Upper lobe of left lung (tissue), 6 donors: ENCODE measurements around the gene TNFRSF14. TPM values are rescaled to one million over a fixed set of nuclear protein-coding genes. Genes with fewer than 3 reads are reported as not detected.

Experiments used
- ATAC-seq, 2 donors: fragments of 200-7000 bp; cut with Tn5 transposase; one replicate each; pipeline ENCODE4 v1.9.1; 2022; ENCODE audit warnings: mild to moderate bottlenecking in 2 of 2, moderate library complexity in 2 of 2; ENCODE audit not compliant: low FRiP score in 2 of 2
- DNase-seq, 2 donors: peaks; one replicate each; pipeline ENCODE4 v3.0.0-alpha.2; 2019 to 2020
- H3K27ac ChIP-seq, 4 donors: fragments of 200-600 bp; sonication (generic); one replicate each; pipeline ENCODE4 v1.5.1; 2016 to 2019
- H3K27me3 ChIP-seq, 4 donors: fragments of 200-600 bp; sonication (generic); one replicate each; pipeline ENCODE4 v1.5.1; 2017 to 2019
- H3K36me3 ChIP-seq, 4 donors: fragments of 200-600 bp; sonication (generic); one replicate each; pipeline ENCODE4 v1.5.1; 2016 to 2019
- H3K4me1 ChIP-seq, 4 donors: fragments of 200-600 bp; sonication (generic); one replicate each; pipeline ENCODE4 v1.5.1; 2018 to 2019
- H3K4me3 ChIP-seq, 4 donors: fragments of 200-600 bp; sonication (generic); one replicate each; pipeline ENCODE4 v1.5.1; 2017 to 2019; ENCODE audit warnings: mild to moderate bottlenecking in 2 of 4, moderate library complexity in 1 of 4
- H3K9me3 ChIP-seq, 4 donors: fragments of 200-600 bp; sonication (generic); one replicate each; pipeline ENCODE4 v1.5.1; 2018 to 2019
- EP300 ChIP-seq, 4 donors: sonication (generic); formaldehyde crosslinking; IDR thresholded peaks; one replicate each; pipeline ENCODE4 v1.5.1; 2017; ENCODE audit warnings: antibody characterized with exemption in 4 of 4, control low read depth in 2 of 4
- POLR2A ChIP-seq, 4 donors: fragments of 450-650 bp; IDR thresholded peaks; one replicate each; pipeline ENCODE4 v1.5.1; 2016 to 2017; ENCODE audit warnings: antibody characterized with exemption in 4 of 4, mild to moderate bottlenecking in 2 of 4
- POLR2AphosphoS5 ChIP-seq, 2 donors: sonication (generic); formaldehyde crosslinking; IDR thresholded peaks; one replicate each; pipeline ENCODE4 v1.5.1; 2017; ENCODE audit warnings: antibody characterized with exemption in 2 of 2
- WGBS, 2 donors: methylation state at CpG; one replicate each; pipeline ENCODE4 v1.1.5; 2017 to 2018; 5-methylcytosine and 5-hydroxymethylcytosine counted together
- total RNA-seq, 6 donors: library from RNA; depleted of rRNA in 4 of 6; stranded (reverse); fragments of >200 nt in 4 of 6; gene quantifications; one replicate each; pipeline versions ENCODE4 v1.1.0 to v1.2.1, GENCODE V29; 2016 to 2021
- TF ChIP-seq, protein P1 (sequence below), 6 experiments: fragments of 450-650 bp in 4 of 6; fragments of 200-600 bp in 2 of 6; sonication (generic) in 2 of 6; IDR thresholded peaks; one replicate each; pipeline ENCODE4 v1.5.1; 2016 to 2019; ENCODE audit warnings: antibody characterized with exemption in 6 of 6
- donor health status: DM: no; HTN: no; CAD: no; lungs with moderate emphysema.
- donor health status: DM: no; HTN: yes; CAD: no; lungs with severe emphysema.

TNFRSF14 gene
- total RNA-seq, 6 donors from 2014 or later = 61.1 to 641 (median 147) TPM

DNA sequence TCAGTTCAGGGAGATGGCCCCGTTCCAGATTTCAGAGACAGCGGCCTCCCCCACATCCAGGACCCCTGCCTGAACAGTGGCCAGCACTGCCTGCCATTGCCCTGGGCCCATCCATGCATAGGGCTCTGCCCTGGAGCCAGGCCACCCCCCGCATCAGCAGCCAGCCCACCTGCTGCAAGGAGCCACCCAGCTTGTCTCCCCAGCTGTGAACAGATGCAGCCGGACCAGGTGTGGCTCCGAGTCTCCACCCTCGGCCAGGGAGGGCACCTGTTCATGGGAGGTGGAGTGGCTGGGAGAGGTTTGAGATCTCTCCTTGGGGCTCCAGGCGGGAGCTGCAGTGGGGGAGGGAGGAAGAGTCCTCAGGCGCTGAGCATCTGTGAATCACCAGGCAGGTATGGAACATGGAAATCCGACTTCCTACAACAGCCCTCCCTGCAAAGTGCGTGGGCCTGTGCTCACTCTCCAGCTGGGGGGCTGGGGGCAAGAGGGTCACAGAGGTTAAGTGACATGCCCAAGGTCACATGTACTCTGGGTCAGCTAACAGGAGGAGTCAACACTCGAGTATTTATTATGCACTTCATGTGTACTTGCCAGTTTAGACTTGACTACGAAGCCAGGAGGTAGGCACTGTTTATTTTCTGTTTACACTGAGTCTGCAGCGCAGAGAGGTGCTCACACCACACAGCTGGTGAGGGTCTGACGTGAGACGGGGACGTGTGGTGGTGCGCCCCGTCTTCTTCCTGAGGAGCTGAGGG lies 21.3 kb upstream of the TNFRSF14 start:
- DNase-seq = peak; percentile 74 to 85
- Histone ChIP-seq H3K27me3 (peaks cover 0 to 23% (median 12%) of the 10 kb centered on the region in 4 donors), H3K36me3 (no peaks in the 10 kb centered on the region), H3K4me1 (peaks cover 16 to 32% (median 31%) of the 10 kb centered on the region in 4 donors), H3K4me3 (no peak overlapping the region), H3K9me3 (no peaks in the 10 kb centered on the region), H3K27ac (peak overlapping the region in 1 of 4 donors; percentile 18)
- 41 to 56% methylated on average over 4 to 11 of the region's 18 CpGs for WGBS, 2 donors
- ATAC-seq = peak; percentile 31 to 76
- TF ChIP-seq EP300 (IDR thresholded peaks at IDR 0.05) (no peak), POLR2A (IDR thresholded peaks at IDR 0.05) (no peak), POLR2AphosphoS5 (IDR thresholded peaks at IDR 0.05) (peak in 1 of 2 donors; percentile 25)

DNA sequence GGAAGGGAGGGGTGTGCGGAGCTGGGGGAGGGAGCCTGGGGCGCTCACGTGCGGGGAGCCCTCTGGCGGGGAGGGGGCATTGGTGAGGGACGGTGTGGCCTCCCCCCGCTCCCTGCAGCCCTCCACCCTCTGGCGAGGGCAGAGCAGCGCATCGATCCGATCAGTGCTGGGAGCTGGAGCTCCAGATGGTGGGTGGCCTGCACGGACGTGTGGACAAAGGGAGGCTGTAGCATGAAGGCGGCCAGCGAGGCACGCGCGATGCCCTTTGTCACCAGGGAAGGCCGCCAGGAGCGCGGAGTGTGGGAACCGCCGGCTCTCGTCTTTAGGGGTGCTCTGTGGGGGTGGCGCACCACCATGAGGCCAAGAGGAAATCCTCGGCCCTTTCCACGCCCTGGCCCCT lies 20.7 kb upstream of the TNFRSF14 start:
- no peaks in the 10 kb centered on the region for H3K9me3 ChIP-seq
- TF ChIP-seq, protein P1, sequence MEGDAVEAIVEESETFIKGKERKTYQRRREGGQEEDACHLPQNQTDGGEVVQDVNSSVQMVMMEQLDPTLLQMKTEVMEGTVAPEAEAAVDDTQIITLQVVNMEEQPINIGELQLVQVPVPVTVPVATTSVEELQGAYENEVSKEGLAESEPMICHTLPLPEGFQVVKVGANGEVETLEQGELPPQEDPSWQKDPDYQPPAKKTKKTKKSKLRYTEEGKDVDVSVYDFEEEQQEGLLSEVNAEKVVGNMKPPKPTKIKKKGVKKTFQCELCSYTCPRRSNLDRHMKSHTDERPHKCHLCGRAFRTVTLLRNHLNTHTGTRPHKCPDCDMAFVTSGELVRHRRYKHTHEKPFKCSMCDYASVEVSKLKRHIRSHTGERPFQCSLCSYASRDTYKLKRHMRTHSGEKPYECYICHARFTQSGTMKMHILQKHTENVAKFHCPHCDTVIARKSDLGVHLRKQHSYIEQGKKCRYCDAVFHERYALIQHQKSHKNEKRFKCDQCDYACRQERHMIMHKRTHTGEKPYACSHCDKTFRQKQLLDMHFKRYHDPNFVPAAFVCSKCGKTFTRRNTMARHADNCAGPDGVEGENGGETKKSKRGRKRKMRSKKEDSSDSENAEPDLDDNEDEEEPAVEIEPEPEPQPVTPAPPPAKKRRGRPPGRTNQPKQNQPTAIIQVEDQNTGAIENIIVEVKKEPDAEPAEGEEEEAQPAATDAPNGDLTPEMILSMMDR (IDR thresholded peaks at IDR 0.05) = no peak
- no peak for TF ChIP-seq POLR2A (IDR thresholded peaks at IDR 0.05)
- no peak for TF ChIP-seq EP300 (IDR thresholded peaks at IDR 0.05)
- TF ChIP-seq POLR2AphosphoS5 (IDR thresholded peaks at IDR 0.05) = no peak
- peaks cover 10 to 28% (median 25%) of the 10 kb centered on the region in 4 donors for H3K4me1 ChIP-seq
- no peak overlapping the region for H3K4me3 ChIP-seq
- WGBS, 2 donors = 74 to 79% methylated on average over 13 to 21 of the region's 27 CpGs
- peak in 1 of 2 donors; percentile 81 for DNase-seq
- ATAC-seq = no peak
- H3K27me3 ChIP-seq = peaks cover 0 to 21% (median 9%) of the 10 kb centered on the region in 4 donors
- H3K36me3 ChIP-seq = no peaks in the 10 kb centered on the region
- H3K27ac ChIP-seq = peak overlapping the region in 1 of 4 donors; percentile 18

DNA sequence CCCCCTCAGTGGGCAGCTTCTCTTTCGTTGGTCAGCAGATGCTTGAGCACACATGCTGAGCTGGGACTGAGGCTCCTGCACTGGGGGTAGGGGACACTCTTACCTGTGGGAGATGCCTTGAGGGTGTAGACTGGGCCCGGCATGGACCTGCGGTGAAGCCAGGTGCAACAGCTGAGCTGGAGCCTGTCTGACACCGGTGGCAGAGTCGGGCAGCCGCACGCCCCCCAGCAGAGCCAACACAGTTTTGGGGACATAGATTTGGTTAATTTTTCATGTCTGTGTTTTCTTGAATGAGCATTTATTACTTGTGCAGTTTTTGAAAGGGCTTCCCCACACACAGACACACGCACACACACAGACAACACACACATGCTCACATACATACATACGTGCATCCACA lies 20.2 kb upstream of the TNFRSF14 start:
- no peak overlapping the region for H3K4me3 ChIP-seq
- peak in 1 of 2 donors; percentile 56 for DNase-seq
- no peak for ATAC-seq
- peaks cover 8 to 28% (median 25%) of the 10 kb centered on the region in 4 donors for H3K4me1 ChIP-seq
- 93% methylated on average over 6 to 9 of the region's 9 CpGs for WGBS, 2 donors
- H3K27ac ChIP-seq = no peak overlapping the region
- H3K9me3 ChIP-seq = no peaks in the 10 kb centered on the region
- peaks cover 0 to 19% (median 7%) of the 10 kb centered on the region in 4 donors for H3K27me3 ChIP-seq
- H3K36me3 ChIP-seq = no peaks in the 10 kb centered on the region
- TF ChIP-seq EP300 (IDR thresholded peaks at IDR 0.05) = no peak
- no peak for TF ChIP-seq POLR2A (IDR thresholded peaks at IDR 0.05)
- TF ChIP-seq, protein P1 (IDR thresholded peaks at IDR 0.05) = no peak
- no peak for TF ChIP-seq POLR2AphosphoS5 (IDR thresholded peaks at IDR 0.05)

DNA sequence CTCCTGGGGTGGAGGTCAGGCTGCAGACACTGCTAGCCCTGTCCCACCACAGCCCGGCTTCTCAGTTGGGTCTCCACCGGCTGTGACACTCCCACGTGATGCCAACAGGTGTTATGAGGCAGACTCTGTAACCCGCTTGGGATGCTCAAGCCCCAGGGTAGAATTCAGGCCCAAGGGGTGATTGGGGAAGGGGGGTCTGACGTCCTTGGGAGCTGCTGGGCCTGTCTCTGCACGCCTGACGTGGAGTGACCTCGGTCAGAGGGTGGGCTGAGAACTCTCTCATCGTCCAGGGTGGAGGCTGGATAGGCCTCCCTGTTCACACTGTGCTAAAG lies 18.4 kb upstream of the TNFRSF14 start:
- TF ChIP-seq POLR2AphosphoS5 (IDR thresholded peaks at IDR 0.05) (no peak), POLR2A (IDR thresholded peaks at IDR 0.05) (no peak), EP300 (IDR thresholded peaks at IDR 0.05) (no peak)
- TF ChIP-seq, protein P1 (IDR thresholded peaks at IDR 0.05) = no peak
- H3K9me3 ChIP-seq = no peaks in the 10 kb centered on the region
- ATAC-seq (no peak), DNase-seq (no peak)
- H3K4me3 ChIP-seq = no peak overlapping the region
- WGBS, 2 donors = 76% methylated on average over 9 of the region's 9 CpGs; no CpG with 5 or more reads in 1 of the 2 donors
- H3K4me1 ChIP-seq = peaks cover 8 to 32% (median 29%) of the 10 kb centered on the region in 4 donors
- peaks cover 0 to 12% (median 4%) of the 10 kb centered on the region in 4 donors for H3K27me3 ChIP-seq
- H3K36me3 ChIP-seq = no peaks in the 10 kb centered on the region
- no peak overlapping the region for H3K27ac ChIP-seq

DNA sequence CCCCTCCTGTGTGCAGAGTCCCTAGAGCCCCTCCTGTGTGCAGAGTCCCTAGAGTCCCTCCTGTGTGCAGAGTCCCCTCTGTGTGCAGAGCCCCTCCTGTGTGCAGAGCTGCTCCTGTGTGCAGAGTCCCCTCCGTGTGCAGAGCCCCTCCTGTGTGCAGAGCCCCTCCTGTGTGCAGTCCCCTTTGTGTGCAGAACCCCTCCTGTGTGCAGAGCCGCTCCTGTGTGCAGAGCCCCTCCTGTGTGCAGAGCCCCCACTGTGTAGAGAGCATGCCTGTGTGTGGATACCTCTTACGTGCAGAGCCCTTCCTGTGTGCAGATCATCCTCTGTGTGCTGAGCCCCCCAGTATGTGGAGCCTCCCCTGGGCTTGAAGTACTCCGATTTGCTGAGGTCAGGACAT lies 17.8 kb upstream of the TNFRSF14 start:
- peak in 1 of 2 donors; percentile 6 for DNase-seq
- no peaks in the 10 kb centered on the region for H3K9me3 ChIP-seq
- no peak for TF ChIP-seq POLR2A (IDR thresholded peaks at IDR 0.05)
- no peak for TF ChIP-seq EP300 (IDR thresholded peaks at IDR 0.05)
- no peak for TF ChIP-seq POLR2AphosphoS5 (IDR thresholded peaks at IDR 0.05)
- TF ChIP-seq, protein P1 (IDR thresholded peaks at IDR 0.05) = no peak
- no peak for ATAC-seq
- WGBS, 2 donors = 87 to 90% methylated on average over 2 to 4 of the region's 4 CpGs
- no peak overlapping the region for H3K4me3 ChIP-seq
- no peak overlapping the region for H3K27ac ChIP-seq
- peaks cover 8 to 33% (median 29%) of the 10 kb centered on the region in 4 donors for H3K4me1 ChIP-seq
- H3K27me3 ChIP-seq = peaks cover 0 to 10% (median 4%) of the 10 kb centered on the region in 4 donors
- H3K36me3 ChIP-seq = no peaks in the 10 kb centered on the region
